Tibial nerve (tissue), 4 donors: ENCODE measurements around the gene IL37.

ENCODE experiments used
- EP300 ChIP-seq, 2 donors: sonication (generic); formaldehyde crosslinking; IDR thresholded peaks; one replicate each; pipeline ENCODE4 v1.6.1; 2017; ENCODE audit warnings: antibody characterized with exemption in 2 of 2, mild to moderate bottlenecking in 1 of 2
- POLR2A ChIP-seq, 2 donors: fragments of 450-650 bp; IDR thresholded peaks; one replicate each; pipeline ENCODE4 v1.6.1; 2017; ENCODE audit warnings: antibody characterized with exemption in 2 of 2, mild to moderate bottlenecking in 2 of 2, moderate library complexity in 2 of 2
- TF ChIP-seq, protein P1 (sequence below), 5 experiments: fragments of 200-600 bp in 3 of 5; fragments of 450-650 bp in 2 of 5; sonication (generic) in 3 of 5; IDR thresholded peaks; one replicate each; pipeline ENCODE4 v1.5.1; 2016 to 2019; ENCODE audit warnings: antibody characterized with exemption in 5 of 5, mild to moderate bottlenecking in 3 of 5, moderate library complexity in 2 of 5

DNA sequence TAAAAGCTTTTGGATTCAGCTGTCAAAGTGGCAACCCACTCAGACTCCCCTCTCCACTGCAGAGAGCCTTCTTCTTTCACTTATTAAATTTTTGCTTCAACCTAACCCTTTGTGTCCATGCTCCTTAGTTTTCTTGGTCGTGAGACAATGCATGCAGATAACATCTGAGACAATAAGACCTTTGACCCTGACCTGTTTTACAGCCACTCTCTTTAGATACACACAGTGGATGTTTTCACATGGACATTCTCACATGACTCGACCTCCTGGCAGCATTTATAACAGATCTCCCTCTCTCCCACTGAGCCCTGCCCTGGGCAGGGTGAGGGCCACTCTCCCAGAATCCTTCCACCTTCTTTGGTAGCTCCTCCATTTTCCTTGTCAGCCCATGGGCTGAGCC, 36.4 kb downstream of the IL37 start:
- TF ChIP-seq, protein P1, sequence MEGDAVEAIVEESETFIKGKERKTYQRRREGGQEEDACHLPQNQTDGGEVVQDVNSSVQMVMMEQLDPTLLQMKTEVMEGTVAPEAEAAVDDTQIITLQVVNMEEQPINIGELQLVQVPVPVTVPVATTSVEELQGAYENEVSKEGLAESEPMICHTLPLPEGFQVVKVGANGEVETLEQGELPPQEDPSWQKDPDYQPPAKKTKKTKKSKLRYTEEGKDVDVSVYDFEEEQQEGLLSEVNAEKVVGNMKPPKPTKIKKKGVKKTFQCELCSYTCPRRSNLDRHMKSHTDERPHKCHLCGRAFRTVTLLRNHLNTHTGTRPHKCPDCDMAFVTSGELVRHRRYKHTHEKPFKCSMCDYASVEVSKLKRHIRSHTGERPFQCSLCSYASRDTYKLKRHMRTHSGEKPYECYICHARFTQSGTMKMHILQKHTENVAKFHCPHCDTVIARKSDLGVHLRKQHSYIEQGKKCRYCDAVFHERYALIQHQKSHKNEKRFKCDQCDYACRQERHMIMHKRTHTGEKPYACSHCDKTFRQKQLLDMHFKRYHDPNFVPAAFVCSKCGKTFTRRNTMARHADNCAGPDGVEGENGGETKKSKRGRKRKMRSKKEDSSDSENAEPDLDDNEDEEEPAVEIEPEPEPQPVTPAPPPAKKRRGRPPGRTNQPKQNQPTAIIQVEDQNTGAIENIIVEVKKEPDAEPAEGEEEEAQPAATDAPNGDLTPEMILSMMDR (IDR thresholded peaks at IDR 0.05) = no peak
- no peak for TF ChIP-seq EP300 (IDR thresholded peaks at IDR 0.05)
- TF ChIP-seq POLR2A (IDR thresholded peaks at IDR 0.05) = no peak
